Nasal cavity respiratory epithelium epithelial cell of viscerocranial mucosa (primary cell): ENCODE measurements around the gene IFI16. TPM values are rescaled to one million over a fixed set of nuclear protein-coding genes. Genes with fewer than 3 reads are reported as not detected.

Experiments used
- total RNA-seq: library from RNA; depleted of rRNA; stranded (reverse); fragments of >200 nt; gene quantifications from 2 replicates; pipeline ENCODE4 v1.2.3, GENCODE V29; 2014

IFI16 gene
- 94.0 and 141 TPM in 2 replicates for total RNA-seq

DNA sequence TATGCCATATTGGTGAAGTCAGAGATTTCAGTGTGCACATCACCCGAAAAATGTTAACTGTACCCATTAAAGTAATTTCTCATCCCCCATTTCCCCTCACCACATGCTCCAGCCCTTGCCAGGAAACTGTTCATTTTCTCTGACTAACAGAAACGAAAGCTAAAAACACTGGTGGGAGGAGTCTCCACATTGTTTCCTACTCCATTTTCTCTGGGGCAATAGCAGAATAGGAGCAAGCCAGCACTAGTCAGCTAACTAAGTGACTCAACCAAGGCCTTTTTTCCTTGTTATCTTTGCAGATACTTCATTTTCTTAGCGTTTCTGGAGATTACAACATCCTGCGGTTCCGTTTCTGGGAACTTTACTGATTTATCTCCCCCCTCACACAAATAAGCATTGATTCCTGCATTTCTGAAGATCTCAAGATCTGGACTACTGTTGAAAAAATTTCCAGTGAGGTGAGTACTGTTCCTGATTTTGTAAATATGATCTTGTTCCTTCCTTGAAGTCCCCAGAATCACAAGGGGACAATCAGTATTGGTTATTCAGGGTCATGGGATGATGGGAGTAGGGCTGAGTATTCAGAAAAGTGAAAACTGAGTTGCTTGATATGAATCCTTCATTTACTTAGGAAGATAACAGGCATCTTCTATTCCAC lies at the start of gene IFI16:
TSS of gene IFI16 (plus strand) at position 204 of the 658 bp plus-strand sequence. CDS start 4,774 bp downstream, outside the sequence.

DNA sequence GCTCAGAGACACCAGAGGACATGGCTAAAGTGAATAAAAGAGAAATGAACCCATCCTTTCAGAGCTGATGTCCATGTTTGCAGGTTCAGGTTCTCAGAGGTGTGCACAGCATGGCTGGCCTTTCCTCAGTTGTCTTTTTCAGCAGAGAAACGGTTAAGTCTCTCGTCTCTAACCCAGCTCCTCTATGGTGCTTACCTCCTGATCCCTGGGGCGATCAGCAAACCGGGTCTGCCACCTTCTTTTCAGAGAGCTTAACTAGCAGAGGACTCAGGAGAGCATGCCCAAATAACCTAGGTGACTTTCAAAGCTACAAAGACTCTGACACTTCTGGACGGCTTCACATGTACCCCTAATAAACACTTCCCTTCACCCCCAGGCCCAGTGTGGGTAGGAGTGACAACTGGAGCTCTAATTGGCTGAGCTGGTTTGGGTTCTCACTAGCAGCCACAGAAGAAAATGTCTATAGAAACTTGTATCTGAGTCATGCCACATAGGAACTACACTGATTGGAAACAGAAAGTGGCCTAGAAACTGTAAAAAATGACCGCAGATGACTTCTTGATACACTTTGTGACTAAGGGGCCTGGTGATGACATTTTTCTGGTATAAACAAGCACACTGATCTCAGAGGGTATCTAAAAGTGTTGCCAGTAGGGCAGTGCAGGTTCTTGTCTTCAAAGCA lies 66.9 kb downstream of the IFI16 start, which contains the start of gene AIM2:
TSS of gene AIM2 (minus strand) at position 329 of the 682 bp plus-strand sequence. CDS start 3,267 bp downstream, outside the sequence.

Other genes with a start within 250 kb of the IFI16 start
- not detected in 2 replicates for gene OR6N1, start 237.7 kb upstream of the IFI16 start, total RNA-seq
- gene OR6N2, start 228.7 kb upstream of the IFI16 start, total RNA-seq, result not detected in 2 replicates
- gene MNDA, start 178.6 kb upstream of the IFI16 start, total RNA-seq, result not detected in 2 replicates
- gene PYHIN1, start 78.4 kb upstream of the IFI16 start, total RNA-seq, result 0.21 TPM in 1 of 2 replicates, not detected in the other
- gene AIM2, start 66.9 kb downstream of the IFI16 start, total RNA-seq, result not detected in 2 replicates
- not detected in 2 replicates for gene CADM3, start 161.7 kb downstream of the IFI16 start, total RNA-seq
- gene ACKR1, start 195.0 kb downstream of the IFI16 start, total RNA-seq, result not detected in 2 replicates